Neutrophil (primary cell): ENCODE measurements around the gene TMEM9.

Experiments
- H3K27ac ChIP-seq: fragments of 200-600 bp; sonication (generic); 2 replicates; pipeline ENCODE4 v1.5.1; 2016; ENCODE audit warnings: mild to moderate bottlenecking, moderate library complexity
- H3K27me3 ChIP-seq: fragments of 200-600 bp; sonication (generic); 2 replicates; pipeline ENCODE4 v1.6.0; 2016; ENCODE audit warnings: mild to moderate bottlenecking
- H3K36me3 ChIP-seq: fragments of 200-600 bp; sonication (generic); 2 replicates; pipeline ENCODE4 v1.5.1; 2017
- H3K4me1 ChIP-seq, 2 experiments: fragments of 200-600 bp in 1 of 2; sonication (generic) in 1 of 2; 1 replicate in 1 of 2; 2 replicates in 1 of 2; pipeline versions ENCODE4 v1.5.1 to v1.6.1; 2013 to 2016; ENCODE audit warnings: low read depth in 1 of 2, low read length in 1 of 2, mild to moderate bottlenecking in 1 of 2, moderate library complexity in 1 of 2; ENCODE audit not compliant: control insufficient read depth in 1 of 2, insufficient read depth in 1 of 2
- H3K4me3 ChIP-seq, 2 experiments: fragments of 200-600 bp in 1 of 2; sonication (generic) in 1 of 2; 1 replicate in 1 of 2; 2 replicates in 1 of 2; pipeline ENCODE4 v1.5.1; 2013 to 2016; ENCODE audit warnings: low read depth in 1 of 2, low read length in 1 of 2, mild to moderate bottlenecking in 1 of 2, moderate library complexity in 1 of 2
- H3K9me3 ChIP-seq: fragments of 200-600 bp; sonication (generic); 2 replicates; pipeline ENCODE4 v1.5.1; 2016
- TF ChIP-seq, protein P1 (sequence below): fragments of 200-600 bp; sonication (generic); IDR thresholded peaks from 2 replicates; pipeline ENCODE4 v1.5.1; 2016; ENCODE audit warnings: antibody characterized with exemption

Gene TMEM9

DNA sequence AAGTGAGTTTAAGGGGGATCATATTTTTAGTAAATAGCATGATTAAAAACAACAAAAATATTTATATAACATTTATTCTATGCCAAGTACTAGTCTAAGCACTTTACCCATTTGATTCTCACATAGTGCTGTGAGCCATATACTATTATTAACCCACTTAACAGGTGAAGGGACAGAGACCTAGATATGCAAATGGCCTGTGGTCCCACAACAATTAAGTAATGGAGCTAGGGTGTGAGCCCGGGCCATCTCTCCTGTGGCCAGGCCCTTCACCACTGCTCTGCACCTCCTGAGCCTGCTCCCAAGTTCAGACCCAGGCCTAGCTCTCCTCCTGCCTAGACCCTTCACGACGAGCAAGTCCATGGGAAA, 27.8 kb downstream of the TMEM9 start:
- no peak overlapping the region for H3K4me3 ChIP-seq
- TF ChIP-seq, protein P1, sequence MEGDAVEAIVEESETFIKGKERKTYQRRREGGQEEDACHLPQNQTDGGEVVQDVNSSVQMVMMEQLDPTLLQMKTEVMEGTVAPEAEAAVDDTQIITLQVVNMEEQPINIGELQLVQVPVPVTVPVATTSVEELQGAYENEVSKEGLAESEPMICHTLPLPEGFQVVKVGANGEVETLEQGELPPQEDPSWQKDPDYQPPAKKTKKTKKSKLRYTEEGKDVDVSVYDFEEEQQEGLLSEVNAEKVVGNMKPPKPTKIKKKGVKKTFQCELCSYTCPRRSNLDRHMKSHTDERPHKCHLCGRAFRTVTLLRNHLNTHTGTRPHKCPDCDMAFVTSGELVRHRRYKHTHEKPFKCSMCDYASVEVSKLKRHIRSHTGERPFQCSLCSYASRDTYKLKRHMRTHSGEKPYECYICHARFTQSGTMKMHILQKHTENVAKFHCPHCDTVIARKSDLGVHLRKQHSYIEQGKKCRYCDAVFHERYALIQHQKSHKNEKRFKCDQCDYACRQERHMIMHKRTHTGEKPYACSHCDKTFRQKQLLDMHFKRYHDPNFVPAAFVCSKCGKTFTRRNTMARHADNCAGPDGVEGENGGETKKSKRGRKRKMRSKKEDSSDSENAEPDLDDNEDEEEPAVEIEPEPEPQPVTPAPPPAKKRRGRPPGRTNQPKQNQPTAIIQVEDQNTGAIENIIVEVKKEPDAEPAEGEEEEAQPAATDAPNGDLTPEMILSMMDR = no peak
- no peaks in the 10 kb centered on the region for H3K4me1 ChIP-seq
- peaks cover 11% of the 10 kb centered on the region for H3K27me3 ChIP-seq
- H3K27ac ChIP-seq = no peak overlapping the region
- no peaks in the 10 kb centered on the region for H3K36me3 ChIP-seq
- no peaks in the 10 kb centered on the region for H3K9me3 ChIP-seq

DNA sequence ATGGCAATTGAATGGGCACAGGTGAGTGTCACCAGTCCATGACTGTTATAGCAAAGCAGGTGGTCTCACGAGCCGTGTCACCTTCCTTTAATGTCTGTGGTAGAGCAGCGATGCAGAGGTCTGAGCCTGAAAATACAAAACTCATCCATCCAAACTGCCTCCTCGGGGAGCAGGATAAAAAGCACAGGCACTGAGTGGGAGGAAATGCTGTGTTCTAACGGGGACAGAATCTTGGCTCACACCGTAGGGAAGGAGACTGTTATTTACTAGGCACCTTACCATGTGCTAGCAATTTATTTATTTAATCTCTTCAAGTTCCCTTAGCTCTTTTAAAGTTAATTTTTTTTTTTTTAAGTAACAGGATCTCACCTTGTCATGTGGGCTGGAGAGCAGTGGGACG, 28.5 kb downstream of the TMEM9 start:
- Histone ChIP-seq H3K36me3 (no peaks in the 10 kb centered on the region), H3K4me1 (no peaks in the 10 kb centered on the region), H3K27ac (no peak overlapping the region), H3K4me3 (no peak overlapping the region), H3K27me3 (peaks cover 11% of the 10 kb centered on the region), H3K9me3 (no peaks in the 10 kb centered on the region)
- TF ChIP-seq, protein P1 = no peak

DNA sequence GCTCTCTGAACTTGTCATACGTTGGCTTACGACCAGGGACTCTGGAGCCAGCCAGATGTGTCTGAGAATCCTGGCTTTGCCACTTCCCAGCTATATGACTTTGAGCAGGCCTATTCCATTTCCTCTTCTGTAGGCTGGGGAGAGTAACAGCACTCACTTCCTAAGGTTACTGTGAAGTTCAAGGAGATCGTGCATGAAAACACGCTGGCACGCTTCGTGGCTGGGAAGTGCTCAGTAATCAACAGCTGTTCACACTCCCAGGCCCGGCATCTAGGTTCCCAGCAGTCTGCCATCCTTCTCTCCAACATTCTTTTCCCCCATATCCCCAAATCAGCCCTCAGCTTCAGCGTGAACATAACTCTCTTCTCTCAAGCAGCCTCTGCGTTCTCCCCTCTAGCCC, 29.3 kb downstream of the TMEM9 start:
- H3K27ac ChIP-seq = no peak overlapping the region
- no peak overlapping the region for H3K4me3 ChIP-seq
- no peaks in the 10 kb centered on the region for H3K9me3 ChIP-seq
- H3K27me3 ChIP-seq = peaks cover 11% of the 10 kb centered on the region
- H3K36me3 ChIP-seq = no peaks in the 10 kb centered on the region
- no peaks in the 10 kb centered on the region for H3K4me1 ChIP-seq
- TF ChIP-seq, protein P1 = no peak

DNA sequence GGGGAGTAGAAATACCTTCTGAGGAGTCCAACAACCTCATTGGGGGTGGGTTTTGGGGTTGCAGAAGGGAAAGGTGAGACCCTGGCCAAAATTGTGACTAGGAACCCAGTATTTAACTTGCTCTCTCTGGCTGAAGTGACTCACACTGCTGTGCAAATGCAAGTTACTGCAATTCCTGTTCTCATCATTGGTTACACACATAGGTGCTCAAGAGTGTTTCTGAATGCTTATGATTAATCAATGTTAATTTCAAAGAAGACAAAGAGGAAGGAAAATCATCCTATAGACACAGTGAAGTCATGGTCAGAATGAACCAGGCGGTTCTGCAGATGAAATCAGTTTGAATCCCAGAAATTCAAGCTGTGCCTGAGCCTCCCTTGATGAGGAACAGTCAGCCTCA, 30.4 kb downstream of the TMEM9 start:
- Histone ChIP-seq H3K9me3 (no peaks in the 10 kb centered on the region), H3K36me3 (no peaks in the 10 kb centered on the region), H3K27ac (no peak overlapping the region), H3K4me1 (no peaks in the 10 kb centered on the region), H3K27me3 (peaks cover 21% of the 10 kb centered on the region), H3K4me3 (no peak overlapping the region)
- TF ChIP-seq, protein P1 = no peak

DNA sequence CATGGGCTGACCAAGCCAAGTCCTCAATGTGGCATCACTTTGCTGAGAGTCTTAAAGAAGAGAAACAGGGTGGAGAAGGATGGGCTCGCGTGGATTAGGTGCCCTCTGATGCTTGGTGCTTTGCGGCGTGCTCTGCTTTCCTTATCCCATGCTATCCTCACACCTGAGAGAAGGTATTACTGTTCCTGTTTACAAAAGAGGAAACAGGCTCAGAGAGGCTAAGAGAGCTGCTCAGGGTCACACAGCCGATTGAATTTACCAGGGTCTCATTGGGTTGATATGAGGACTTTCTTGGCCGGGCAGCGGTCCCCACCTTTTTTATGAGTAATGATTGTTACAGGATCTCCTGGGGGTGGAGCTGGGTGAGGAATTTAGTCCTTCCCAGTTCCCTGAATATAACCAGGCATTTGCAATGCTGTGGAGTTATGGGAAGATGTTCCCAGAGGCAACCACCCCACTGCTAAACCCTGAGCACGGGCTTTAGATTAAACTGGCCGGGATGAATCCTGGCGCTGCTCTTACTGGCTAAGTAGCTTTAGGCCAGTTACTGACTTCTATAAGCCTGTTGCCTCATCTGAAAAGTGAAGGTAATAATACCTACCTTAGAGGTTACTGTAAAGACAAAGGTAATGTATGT, 31.8 kb downstream of the TMEM9 start:
- no peaks in the 10 kb centered on the region for H3K4me1 ChIP-seq
- no peak overlapping the region for H3K4me3 ChIP-seq
- no peaks in the 10 kb centered on the region for H3K9me3 ChIP-seq
- H3K27ac ChIP-seq = no peak overlapping the region
- TF ChIP-seq, protein P1 = no peak
- no peaks in the 10 kb centered on the region for H3K36me3 ChIP-seq
- peaks cover 36% of the 10 kb centered on the region for H3K27me3 ChIP-seq
